ENCODE results near the gene ZNF511. TPM values are rescaled to one million over a fixed set of nuclear protein-coding genes. Genes with fewer than 3 reads are reported as not detected.

The ZNF511 gene
- total RNA-seq, 1 experiment from 2014 or later = 69.6 TPM

- no peaks in the 10 kb centered on the region for H3K9me3 Mint-ChIP-seq
- H3K4me1 Mint-ChIP-seq = no peaks in the 10 kb centered on the region
- ChIA-PET CTCF (no interaction called here), POLR2A (no interaction called here)
- no peak for DNase-seq (ENCODE audit: low spot score)
- TF ChIP-seq FOXP1 (CRISPR knock-in tag; IDR thresholded peaks at IDR 0.05; ENCODE audit: borderline replicate concordance) (no peak), ARID4B (CRISPR knock-in tag; IDR thresholded peaks at IDR 0.05; ENCODE audit: borderline replicate concordance) (no peak), NR1H2 (CRISPR knock-in tag; IDR thresholded peaks at IDR 0.05) (no peak), ZNF396 (CRISPR knock-in tag; IDR thresholded peaks at IDR 0.05; ENCODE audit: borderline replicate concordance) (no peak), NR2C2 (CRISPR knock-in tag; IDR thresholded peaks at IDR 0.05) (no peak), MAX (CRISPR knock-in tag; IDR thresholded peaks at IDR 0.05) (no peak), GRHL2 (CRISPR knock-in tag; IDR thresholded peaks at IDR 0.05; ENCODE audit: insufficient replicate concordance, severe bottlenecking) (no peak), FOXK1 (CRISPR knock-in tag; IDR thresholded peaks at IDR 0.05) (no peak)
- no peak overlapping the region for H3K27ac Mint-ChIP-seq
- no peaks in the 10 kb centered on the region for H3K27me3 Mint-ChIP-seq (ENCODE audit: low read depth)
- peaks cover 51% of the 10 kb centered on the region for H3K36me3 Mint-ChIP-seq
- no peak for ATAC-seq
- H3K4me3 Mint-ChIP-seq = no peak overlapping the region
Measured at GRCh38 chr10:133289761-133290160, 19.0 kb upstream of the ZNF511 start.

GRCh38 chr10:133292919-133293809 lies 15.6 kb upstream of the ZNF511 start:
- POLR2A ChIA-PET = no interaction called here
- Mint-ChIP-seq H3K4me3 (no peak overlapping the region), H3K4me1 (no peaks in the 10 kb centered on the region), H3K27me3 (ENCODE audit: low read depth) (no peaks in the 10 kb centered on the region), H3K27ac (no peak overlapping the region), H3K9me3 (no peaks in the 10 kb centered on the region), H3K36me3 (peaks cover 47% of the 10 kb centered on the region)
- CTCF ChIA-PET = no interaction called here
- DNase-seq (ENCODE audit: low spot score) = no peak
- no peak for ATAC-seq
- TF ChIP-seq E2F4 (CRISPR knock-in tag; IDR thresholded peaks at IDR 0.05; ENCODE audit: borderline replicate concordance, low read depth) = no peak
- TF ChIP-seq FOXP1 (CRISPR knock-in tag; IDR thresholded peaks at IDR 0.05; ENCODE audit: borderline replicate concordance) = no peak
- TF ChIP-seq ZNF281 (CRISPR knock-in tag; IDR thresholded peaks at IDR 0.05) = no peak
- no peak for TF ChIP-seq AR (CRISPR knock-in tag; IDR thresholded peaks at IDR 0.05)
- no peak for TF ChIP-seq TCF7 (CRISPR knock-in tag; IDR thresholded peaks at IDR 0.05; ENCODE audit: low read depth)
- no peak for TF ChIP-seq TEAD1 (CRISPR knock-in tag; IDR thresholded peaks at IDR 0.05)
- TF ChIP-seq ZNF317 (CRISPR knock-in tag; IDR thresholded peaks at IDR 0.05; ENCODE audit: borderline replicate concordance, low read depth) = no peak
- no peak for TF ChIP-seq FOXK1 (CRISPR knock-in tag; IDR thresholded peaks at IDR 0.05)
- no peak for TF ChIP-seq NFATC4 (CRISPR knock-in tag; IDR thresholded peaks at IDR 0.05)
- TF ChIP-seq ESRRA (CRISPR knock-in tag; IDR thresholded peaks at IDR 0.05; ENCODE audit: borderline replicate concordance) = no peak
- TF ChIP-seq E2F5 (CRISPR knock-in tag; IDR thresholded peaks at IDR 0.05) = no peak
- TF ChIP-seq ZNF263 (CRISPR knock-in tag; IDR thresholded peaks at IDR 0.05; ENCODE audit: low read depth) = no peak
